Panc1 (cell line): Measurements from ENCODE around the gene TENM3. TPM values are rescaled to one million over a fixed set of nuclear protein-coding genes. Genes with fewer than 3 reads are reported as not detected.

ENCODE experiments used
- ATAC-seq: fragments of 200-7000 bp; cut with Tn5 transposase; 2 replicates; pipeline ENCODE4 v1.9.1; 2020; ENCODE audit warnings: mild to moderate bottlenecking, moderate library complexity
- BruUV-seq: library from RNA; stranded (reverse); fragments of 400-500 nt; replicated peaks from 2 replicates; lab custom pipeline; 2021; lab: Mats Ljungman, UMichigan
- CTCF ChIA-PET: fragments of 300-600 bp; sonication (Branson Sonifier 250); formaldehyde crosslinking; loops from one replicate; lab custom pipeline; 2022; ENCODE audit warnings: antibody characterized with exemption; lab: Charles Lee
- POLR2A ChIA-PET: fragments of 300-600 bp; sonication (Branson Sonifier 250); formaldehyde crosslinking; loops from one replicate; lab custom pipeline; 2022; ENCODE audit warnings: antibody characterized with exemption; lab: Charles Lee
- DNase-seq: peaks from one replicate; pipeline ENCODE4 v3.0.0-alpha.2; 2010; ENCODE audit warnings: low read depth, low spot score
- H3K27ac ChIP-seq: 2 replicates; pipeline ENCODE4 v1.5.1; 2011; ENCODE audit warnings: mild to moderate bottlenecking, low read length, inconsistent platforms
- H3K27me3 ChIP-seq: fragments of 200-500 bp; sonication (Bioruptor generic); 2 replicates; pipeline ENCODE4 v1.6.0; 2014; ENCODE audit warnings: low read length, inconsistent platforms; ENCODE audit not compliant: control insufficient read depth, insufficient read depth
- H3K36me3 ChIP-seq: fragments of 200-500 bp; sonication (Bioruptor generic); 2 replicates; pipeline ENCODE4 v1.5.1; 2014; ENCODE audit warnings: inconsistent platforms, mild to moderate bottlenecking, low read length, moderate library complexity; ENCODE audit not compliant: control insufficient read depth, insufficient read depth
- H3K4me1 ChIP-seq: 2 replicates; pipeline ENCODE4 v1.5.1; 2011; ENCODE audit warnings: inconsistent platforms, mild to moderate bottlenecking, low read length, moderate library complexity; ENCODE audit not compliant: control insufficient read depth, insufficient read depth
- H3K4me3 ChIP-seq, 2 experiments: 2 replicates each; pipeline ENCODE4 v1.5.1; 2011 to 2012; ENCODE audit warnings: low read depth in 2 of 2, low read length in 2 of 2, mild to moderate bottlenecking in 2 of 2, inconsistent platforms in 1 of 2, moderate library complexity in 1 of 2
- H3K9me3 ChIP-seq: fragments of 200-500 bp; sonication (Bioruptor generic); 2 replicates; pipeline ENCODE4 v1.5.1; 2014; ENCODE audit warnings: low read depth, mild to moderate bottlenecking, inconsistent platforms, low read length, moderate library complexity; ENCODE audit not compliant: control insufficient read depth, insufficient read depth
- CTCF ChIP-seq: fragments of 450-650 bp; IDR thresholded peaks from 2 replicates; pipeline ENCODE4 v1.5.1; 2017; ENCODE audit warnings: mild to moderate bottlenecking
- POLR2AphosphoS5 ChIP-seq: IDR thresholded peaks from 2 replicates; pipeline ENCODE4 v1.6.1; 2012; ENCODE audit warnings: mild to moderate bottlenecking, low read depth, low read length, moderate library complexity
- REST ChIP-seq, 2 experiments: IDR thresholded peaks; 2 replicates each; pipeline ENCODE4 v1.6.1; 2011 to 2012; ENCODE audit warnings: low read depth in 2 of 2, control low read depth in 1 of 2, low read length in 1 of 2, mild to moderate bottlenecking in 1 of 2, moderate library complexity in 1 of 2; ENCODE audit not compliant: insufficient read depth in 1 of 2
- SIN3A ChIP-seq: IDR thresholded peaks from 2 replicates; pipeline ENCODE4 v1.6.1; 2012; ENCODE audit warnings: low read depth, mild to moderate bottlenecking, low read length, moderate library complexity, borderline replicate concordance; ENCODE audit not compliant: insufficient read depth
- TCF7L2 ChIP-seq: IDR thresholded peaks from 2 replicates; pipeline ENCODE4 v1.6.1; 2011; ENCODE audit warnings: mild to moderate bottlenecking, low read depth, low read length, inconsistent platforms
- in situ Hi-C: cut with HindIII; loops from 2 replicates; pipeline ENCODE4 v1.10.0; 2016; ENCODE audit warnings: low sequenced_read_pairs, low pct_unique_long_range_greater_than_20kb
- intact Hi-C: fragments of 100-400 bp; cut with micrococcal nuclease; formaldehyde crosslinking; loops from one replicate; pipeline ENCODE4 v1.10.0; 2022; ENCODE audit not compliant: unreplicated experiment
- total RNA-seq: library from RNA; stranded (reverse); gene quantifications from one replicate; pipeline ENCODE4 v1.2.1, GENCODE V29; 2021; ENCODE audit not compliant: unreplicated experiment

TENM3 gene
- total RNA-seq, 1 experiment from 2014 or later, result 0.95 TPM

GRCh38 chr4:182640491-182640890 is 397.3 kb downstream of the TENM3 start:
- BruUV-seq, result no TSS peak
- H3K36me3 ChIP-seq, result no peaks in the 10 kb centered on the region
- no peaks in the 10 kb centered on the region for H3K4me1 ChIP-seq
- H3K4me3 ChIP-seq, result no peak overlapping the region
- DNase-seq (no peak), ATAC-seq (no peak)
- H3K27ac ChIP-seq, result no peak overlapping the region
- in situ Hi-C loops (no loop called here), intact Hi-C loops (no loop called here)
- H3K27me3 ChIP-seq, result no peaks in the 10 kb centered on the region
- H3K9me3 ChIP-seq, result no peaks in the 10 kb centered on the region
- ChIA-PET CTCF (no interaction called here), POLR2A (no interaction called here)
- no peak for TF ChIP-seq CTCF
- no peak for TF ChIP-seq POLR2AphosphoS5
- no peak for TF ChIP-seq TCF7L2
- TF ChIP-seq SIN3A, result no peak
- no peak for TF ChIP-seq REST (IDR thresholded peaks at IDR 0.05; ENCODE audit: insufficient read depth in 1 of 2, low read depth in 2 of 2, low read length in 1 of 2)

GRCh38 chr4:182640932-182641331 is 397.7 kb downstream of the TENM3 start:
- Histone ChIP-seq H3K4me1 (no peaks in the 10 kb centered on the region), H3K27ac (no peak overlapping the region), H3K9me3 (no peaks in the 10 kb centered on the region), H3K4me3 (no peak overlapping the region), H3K27me3 (no peaks in the 10 kb centered on the region), H3K36me3 (no peaks in the 10 kb centered on the region)
- DNase-seq (no peak), ATAC-seq (no peak)
- TF ChIP-seq SIN3A, result no peak
- TF ChIP-seq TCF7L2, result no peak
- no peak for TF ChIP-seq POLR2AphosphoS5
- TF ChIP-seq CTCF, result no peak
- no peak for TF ChIP-seq REST (IDR thresholded peaks at IDR 0.05; ENCODE audit: insufficient read depth in 1 of 2, low read depth in 2 of 2, low read length in 1 of 2)
- CTCF ChIA-PET, result no interaction called here
- no TSS peak for BruUV-seq
- in situ Hi-C loops (no loop called here), intact Hi-C loops (no loop called here)
- POLR2A ChIA-PET, result no interaction called here
